A549 (cell line): ENCODE measurements around the gene TARP.
A peak's percentile ranks its signal among the peaks of the same experiment; 100 is the strongest.

ENCODE experiments used
- ATAC-seq, 2 experiments: fragments of 200-7000 bp in 1 of 2; fragments of >200 bp in 1 of 2; cut with Nextera tagmentation in 1 of 2; cut with Tn5 transposase in 1 of 2; 3 replicates each; pipeline versions ENCODE4 v1.8.0 to v1.9.1; 2018 to 2020; ENCODE audit warnings: mild to moderate bottlenecking in 1 of 2, moderate library complexity in 1 of 2
- CTCF ChIA-PET: fragments of 300-600 bp; sonication (Branson Sonifier 250); formaldehyde crosslinking; extraction: SDS; loops from one replicate; lab custom pipeline; 2021; ENCODE audit warnings: antibody characterized with exemption, inconsistent platforms; lab: Yijun Ruan, JAX
- POLR2A ChIA-PET: fragments of 350-600 bp; formaldehyde crosslinking; extraction: SDS; loops from one replicate; lab custom pipeline; 2021; ENCODE audit warnings: antibody characterized with exemption, inconsistent platforms; lab: Yijun Ruan, JAX
- DNase-seq, 2 experiments: peaks; one replicate each; pipeline versions ENCODE4 v3.0.0 to v3.0.0-alpha.2; 2011 to 2016; ENCODE audit warnings: low read depth in 1 of 2, low spot score in 1 of 2
- FAIRE-seq: peaks from 2 replicates; lab custom pipeline; 2011; peaks lifted over from hg19 to GRCh38; lab: Jason Lieb, UNC
- H3K27ac ChIP-seq, 2 experiments: fragments of >200 bp; sonication (Bioruptor Twin); formaldehyde crosslinking; 3 replicates each; pipeline ENCODE4 v1.5.1; 2016 to 2017
- H3K4me1 ChIP-seq: fragments of >200 bp; sonication (Bioruptor Twin); formaldehyde crosslinking; 3 replicates; pipeline ENCODE4 v1.6.1; 2016
- H3K4me2 ChIP-seq: fragments of >200 bp; sonication (Bioruptor Twin); formaldehyde crosslinking; 3 replicates; pipeline ENCODE4 v1.6.1; 2016
- H3K4me3 ChIP-seq: fragments of >200 bp; sonication (Bioruptor Twin); formaldehyde crosslinking; 3 replicates; pipeline ENCODE4 v1.5.1; 2016
- H3K9me3 ChIP-seq: fragments of >200 bp; sonication (Bioruptor Twin); formaldehyde crosslinking; 3 replicates; pipeline ENCODE4 v1.6.1; 2016
- BHLHE40 ChIP-seq: IDR thresholded peaks from 2 replicates; pipeline ENCODE4 v1.6.1; 2012; ENCODE audit warnings: low read depth, low read length, inconsistent platforms
- CBX2 ChIP-seq: fragments of 200-600 bp; sonication (generic); IDR thresholded peaks from 2 replicates; pipeline ENCODE4 v1.6.1; 2016; ENCODE audit warnings: low read depth, mild to moderate bottlenecking, borderline replicate concordance
- CEBPB ChIP-seq, 2 experiments: fragments of >200 bp in 1 of 2; sonication (Bioruptor Twin) in 1 of 2; formaldehyde crosslinking in 1 of 2; IDR thresholded peaks; 2 replicates each; pipeline ENCODE4 v1.6.1; 2012 to 2016
- CHD2 ChIP-seq: fragments of 150-350 bp; IDR thresholded peaks from 2 replicates; pipeline ENCODE4 v1.6.1; 2014; ENCODE audit warnings: low read length; ENCODE audit not compliant: partially characterized antibody
- EHMT2 ChIP-seq: fragments of 200-600 bp; sonication (generic); IDR thresholded peaks from 2 replicates; pipeline ENCODE4 v1.6.1; 2016; ENCODE audit warnings: antibody characterized with exemption, low read depth, mild to moderate bottlenecking, moderate library complexity
- FOSL2 ChIP-seq, 2 experiments: fragments of 450-650 bp in 1 of 2; fragments of >200 bp in 1 of 2; sonication (Bioruptor Twin) in 1 of 2; formaldehyde crosslinking; IDR thresholded peaks; 2 replicates each; pipeline versions ENCODE4 v1.5.0 to v1.6.1; 2016 to 2020; ENCODE audit warnings: mild to moderate bottlenecking in 1 of 2, moderate library complexity in 1 of 2
- FOXS1 ChIP-seq: fragments of 250-450 bp; sonication (Bioruptor Pico); IDR thresholded peaks from 2 replicates; pipeline ENCODE4 v1.5.0; 2020; ENCODE audit warnings: mild to moderate bottlenecking, moderate library complexity
- HEYL ChIP-seq: fragments of 250-450 bp; sonication (Bioruptor Pico); IDR thresholded peaks from 2 replicates; pipeline ENCODE4 v1.8.0; 2021; ENCODE audit warnings: mild to moderate bottlenecking, moderate library complexity
- HMGXB4 ChIP-seq: fragments of 250-450 bp; sonication (Bioruptor Pico); IDR thresholded peaks from 2 replicates; pipeline ENCODE4 v1.5.0; 2021; ENCODE audit warnings: mild to moderate bottlenecking, moderate library complexity, borderline replicate concordance
- HOXA7 ChIP-seq: fragments of 250-450 bp; sonication (Bioruptor Pico); IDR thresholded peaks from 2 replicates; pipeline ENCODE4 v1.5.0; 2020; ENCODE audit warnings: mild to moderate bottlenecking, moderate library complexity
- JUN ChIP-seq, 2 experiments: fragments of >200 bp; sonication (Bioruptor Twin); formaldehyde crosslinking; IDR thresholded peaks; 2 replicates in 1 of 2; 3 replicates in 1 of 2; pipeline ENCODE4 v1.6.1; 2016 to 2017
- JUNB ChIP-seq: fragments of >200 bp; sonication (Bioruptor Twin); formaldehyde crosslinking; IDR thresholded peaks from 2 replicates; pipeline ENCODE4 v1.6.1; 2016
- KDM1A ChIP-seq: fragments of 200-600 bp; sonication (generic); IDR thresholded peaks from 2 replicates; pipeline ENCODE4 v1.6.1; 2016; ENCODE audit warnings: low read depth, mild to moderate bottlenecking
- MAZ ChIP-seq: fragments of 150-350 bp; IDR thresholded peaks from 2 replicates; pipeline ENCODE4 v1.6.1; 2014; ENCODE audit warnings: antibody characterized with exemption, low read depth, low read length, borderline replicate concordance
- NPAS2 ChIP-seq: fragments of 250-450 bp; sonication (Bioruptor Pico); IDR thresholded peaks from 2 replicates; pipeline ENCODE4 v1.8.0; 2022; ENCODE audit warnings: mild to moderate bottlenecking, moderate library complexity, borderline replicate concordance
- NR3C1 ChIP-seq: fragments of >200 bp; sonication (Bioruptor Twin); formaldehyde crosslinking; IDR thresholded peaks from 3 replicates; pipeline ENCODE4 v1.6.1; 2017
- POLR2A ChIP-seq: IDR thresholded peaks from 2 replicates; pipeline ENCODE4 v1.6.1; 2012; ENCODE audit warnings: mild to moderate bottlenecking, low read length
- RAD21 ChIP-seq, 2 experiments: fragments of >200 bp in 1 of 2; sonication (Bioruptor Twin) in 1 of 2; formaldehyde crosslinking in 1 of 2; IDR thresholded peaks in 1 of 2; conservative IDR thresholded peaks in 1 of 2; 2 replicates in 1 of 2; 3 replicates in 1 of 2; pipeline ENCODE4 v1.6.1; 2012 to 2018; ENCODE audit warnings: inconsistent platforms in 1 of 2
- RCOR1 ChIP-seq: fragments of 150-350 bp; IDR thresholded peaks from 2 replicates; pipeline ENCODE4 v1.6.1; 2014; ENCODE audit warnings: antibody characterized with exemption, low read length, low read depth
- RFX5 ChIP-seq: fragments of 450-650 bp; IDR thresholded peaks from 2 replicates; pipeline ENCODE4 v1.7.1; 2014; ENCODE audit warnings: antibody characterized with exemption, mild to moderate bottlenecking, moderate library complexity
- RNF2 ChIP-seq: fragments of 200-600 bp; sonication (generic); IDR thresholded peaks from 2 replicates; pipeline ENCODE4 v1.6.1; 2016; ENCODE audit warnings: low read depth, mild to moderate bottlenecking, antibody characterized with exemption, moderate library complexity, borderline replicate concordance
- SMC3 ChIP-seq: fragments of >200 bp; sonication (Bioruptor Twin); formaldehyde crosslinking; IDR thresholded peaks from 3 replicates; pipeline ENCODE4 v1.6.1; 2018; ENCODE audit warnings: inconsistent platforms
- TFCP2L1 ChIP-seq: fragments of 250-450 bp; sonication (Bioruptor Pico); IDR thresholded peaks from 2 replicates; pipeline ENCODE4 v1.5.0; 2021; ENCODE audit warnings: mild to moderate bottlenecking
- USF2 ChIP-seq: fragments of 450-650 bp; IDR thresholded peaks from 2 replicates; pipeline ENCODE4 v1.6.1; 2014; ENCODE audit warnings: antibody characterized with exemption
- ZFP36 ChIP-seq: fragments of 450-650 bp; IDR thresholded peaks from 2 replicates; pipeline ENCODE4 v1.6.1; 2014; ENCODE audit warnings: borderline replicate concordance; ENCODE audit not compliant: partially characterized antibody
- ZNF302 ChIP-seq: fragments of 250-450 bp; sonication (Bioruptor Pico); IDR thresholded peaks from 2 replicates; pipeline ENCODE4 v1.9.0; 2021; ENCODE audit warnings: inconsistent platforms, mild to moderate bottlenecking, moderate library complexity
- WGBS: methylation state at CpG from one replicate; pipeline ENCODE4 v1.1.6; 2017; ENCODE audit errors: missing lambda C conversion rate; 5-methylcytosine and 5-hydroxymethylcytosine counted together
- TF ChIP-seq, protein P1 (sequence below): IDR thresholded peaks from 2 replicates; pipeline ENCODE4 v1.6.1; 2012
- TF ChIP-seq, protein P2 (sequence below): fragments of >200 bp; sonication (Bioruptor Twin); formaldehyde crosslinking; IDR thresholded peaks from 3 replicates; pipeline ENCODE4 v1.6.1; 2016
- TF ChIP-seq, protein P3 (sequence below): fragments of >200 bp; sonication (Bioruptor Twin); formaldehyde crosslinking; IDR thresholded peaks from 3 replicates; pipeline ENCODE4 v1.5.1; 2016
- TF ChIP-seq, protein P4 (sequence below): IDR thresholded peaks from 2 replicates; pipeline ENCODE4 v1.6.1; 2012; ENCODE audit warnings: low read depth, borderline replicate concordance
- TF ChIP-seq, protein P5 (sequence below): fragments of 250-450 bp; sonication (Bioruptor Pico); IDR thresholded peaks from 2 replicates; pipeline ENCODE4 v1.5.0; 2020; ENCODE audit warnings: low read depth, mild to moderate bottlenecking, moderate library complexity

The TARP gene

DNA sequence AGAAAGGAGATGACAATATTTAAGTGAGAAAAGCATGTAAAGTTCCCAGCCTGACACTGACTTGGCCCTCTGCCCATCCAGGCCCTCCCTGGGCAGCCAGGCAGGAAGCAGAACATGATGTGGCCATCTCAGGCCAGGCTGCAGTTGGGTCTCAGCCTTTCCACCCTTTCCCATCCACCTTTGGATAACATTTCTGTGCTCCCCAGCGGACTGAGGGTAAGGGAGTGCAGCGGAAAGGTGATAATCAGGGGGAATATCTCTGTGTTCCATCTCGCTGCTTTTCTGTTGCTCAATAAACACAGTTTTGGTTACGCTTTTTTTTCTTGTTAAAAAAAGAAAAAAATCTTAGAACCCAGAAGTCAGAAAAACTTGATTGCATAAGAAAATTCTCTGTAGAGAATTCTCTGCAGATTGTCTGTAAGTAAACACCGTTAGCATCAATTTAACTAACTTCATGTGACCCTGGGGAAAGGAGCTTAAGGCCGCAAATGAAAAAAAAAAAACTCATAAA is 37.2 kb upstream of the TARP start:
- TF ChIP-seq USF2 (no peak), HEYL (CRISPR knock-in tag) (no peak), SMC3 (no peak), RAD21 (conservative IDR thresholded peaks at IDR 0.05 in 1 of 2, IDR thresholded peaks at IDR 0.05 in 1 of 2) (no peak), NR3C1 (no peak), CBX2 (no peak), CEBPB (IDR thresholded peaks at IDR 0.05) (no peak), RNF2 (no peak), BHLHE40 (no peak), FOXS1 (CRISPR knock-in tag) (no peak), RCOR1 (no peak), RFX5 (no peak), NPAS2 (CRISPR knock-in tag) (no peak), FOSL2 (IDR thresholded peaks at IDR 0.05) (no peak), FOSL2 (CRISPR knock-in tag; IDR thresholded peaks at IDR 0.05) (no peak), HOXA7 (no peak)
- TF ChIP-seq, protein P1, sequence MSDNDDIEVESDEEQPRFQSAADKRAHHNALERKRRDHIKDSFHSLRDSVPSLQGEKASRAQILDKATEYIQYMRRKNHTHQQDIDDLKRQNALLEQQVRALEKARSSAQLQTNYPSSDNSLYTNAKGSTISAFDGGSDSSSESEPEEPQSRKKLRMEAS = no peak
- TF ChIP-seq, protein P2, sequence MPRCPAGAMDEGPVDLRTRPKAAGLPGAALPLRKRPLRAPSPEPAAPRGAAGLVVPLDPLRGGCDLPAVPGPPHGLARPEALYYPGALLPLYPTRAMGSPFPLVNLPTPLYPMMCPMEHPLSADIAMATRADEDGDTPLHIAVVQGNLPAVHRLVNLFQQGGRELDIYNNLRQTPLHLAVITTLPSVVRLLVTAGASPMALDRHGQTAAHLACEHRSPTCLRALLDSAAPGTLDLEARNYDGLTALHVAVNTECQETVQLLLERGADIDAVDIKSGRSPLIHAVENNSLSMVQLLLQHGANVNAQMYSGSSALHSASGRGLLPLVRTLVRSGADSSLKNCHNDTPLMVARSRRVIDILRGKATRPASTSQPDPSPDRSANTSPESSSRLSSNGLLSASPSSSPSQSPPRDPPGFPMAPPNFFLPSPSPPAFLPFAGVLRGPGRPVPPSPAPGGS = no peak
- TF ChIP-seq, protein P3, sequence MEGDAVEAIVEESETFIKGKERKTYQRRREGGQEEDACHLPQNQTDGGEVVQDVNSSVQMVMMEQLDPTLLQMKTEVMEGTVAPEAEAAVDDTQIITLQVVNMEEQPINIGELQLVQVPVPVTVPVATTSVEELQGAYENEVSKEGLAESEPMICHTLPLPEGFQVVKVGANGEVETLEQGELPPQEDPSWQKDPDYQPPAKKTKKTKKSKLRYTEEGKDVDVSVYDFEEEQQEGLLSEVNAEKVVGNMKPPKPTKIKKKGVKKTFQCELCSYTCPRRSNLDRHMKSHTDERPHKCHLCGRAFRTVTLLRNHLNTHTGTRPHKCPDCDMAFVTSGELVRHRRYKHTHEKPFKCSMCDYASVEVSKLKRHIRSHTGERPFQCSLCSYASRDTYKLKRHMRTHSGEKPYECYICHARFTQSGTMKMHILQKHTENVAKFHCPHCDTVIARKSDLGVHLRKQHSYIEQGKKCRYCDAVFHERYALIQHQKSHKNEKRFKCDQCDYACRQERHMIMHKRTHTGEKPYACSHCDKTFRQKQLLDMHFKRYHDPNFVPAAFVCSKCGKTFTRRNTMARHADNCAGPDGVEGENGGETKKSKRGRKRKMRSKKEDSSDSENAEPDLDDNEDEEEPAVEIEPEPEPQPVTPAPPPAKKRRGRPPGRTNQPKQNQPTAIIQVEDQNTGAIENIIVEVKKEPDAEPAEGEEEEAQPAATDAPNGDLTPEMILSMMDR = no peak
- TF ChIP-seq, all 56 proteins: peak for 0
- DNase-seq = no peak
- ChIA-PET CTCF (interaction anchor here (1.6 kb wide), 1 partner anchor 14 kb away, joined by 5 read pairs; no protein-coding TSS in a partner anchor), POLR2A (interaction anchor here (0.6 kb wide), 1 partner anchor 408 kb away, joined by 3 read pairs; no protein-coding TSS in a partner anchor)
- FAIRE-seq = no peak
- peak overlapping the region; percentile 83 for H3K4me2 ChIP-seq
- peaks cover 7% of the 10 kb centered on the region; the same call in 2 of the 3 replicates for H3K4me1 ChIP-seq
- H3K27ac ChIP-seq = peak overlapping the region; percentile 78 to 89
- H3K4me3 ChIP-seq = peak overlapping the region; percentile 67
- no peaks in the 10 kb centered on the region for H3K9me3 ChIP-seq
- WGBS = 50% methylated on average over 6 of the region's 6 CpGs
- peak in 1 of 2 experiments; percentile 27; a peak in 2 of 6 replicates for ATAC-seq

DNA sequence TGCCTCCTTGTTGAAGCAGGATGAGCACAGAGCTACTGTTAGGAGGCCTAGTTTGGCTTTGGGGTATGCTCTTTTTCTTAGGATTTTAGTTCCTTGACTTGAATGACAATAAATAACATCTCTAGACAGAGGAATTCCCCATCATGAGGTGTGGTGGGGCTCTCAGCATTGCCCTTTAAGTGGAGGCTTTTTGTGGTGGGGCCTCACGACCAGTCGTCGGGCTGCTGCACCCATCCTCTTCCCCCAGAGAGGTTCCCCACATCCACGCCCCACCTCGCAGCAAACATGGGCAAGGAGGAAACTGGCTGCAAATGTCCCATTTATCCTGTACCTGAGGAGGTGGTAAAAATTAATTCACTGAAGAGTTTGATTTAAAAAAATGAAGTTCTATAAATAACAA is 36.1 kb upstream of the TARP start:
- ChIA-PET CTCF (interaction anchor here (1.0 to 1.5 kb wide), 4 partner anchors 9 to 389 kb away, joined by 3 to 5 read pairs (median 4); partner anchors contain the start of gene EPDR1), POLR2A (no interaction called here)
- 94% methylated on average over 5 of the region's 5 CpGs for WGBS
- FAIRE-seq (no peak), ATAC-seq (no peak), DNase-seq (no peak)
- H3K27ac ChIP-seq = no peak overlapping the region
- H3K4me2 ChIP-seq = no peak overlapping the region
- peaks cover 7% of the 10 kb centered on the region; the same call in 2 of the 3 replicates for H3K4me1 ChIP-seq
- H3K4me3 ChIP-seq = no peak overlapping the region
- H3K9me3 ChIP-seq = no peaks in the 10 kb centered on the region
- TF ChIP-seq TFCP2L1 (no peak), JUNB (no peak), ZFP36 (no peak), CHD2 (no peak), CBX2 (no peak), HEYL (CRISPR knock-in tag) (no peak), POLR2A (no peak), HMGXB4 (no peak), KDM1A (no peak), HOXA7 (no peak), CEBPB (IDR thresholded peaks at IDR 0.05) (no peak), JUN (IDR thresholded peaks at IDR 0.05) (no peak), ZNF302 (CRISPR knock-in tag) (no peak), MAZ (no peak), NR3C1 (no peak), EHMT2 (no peak)
- TF ChIP-seq, protein P4, sequence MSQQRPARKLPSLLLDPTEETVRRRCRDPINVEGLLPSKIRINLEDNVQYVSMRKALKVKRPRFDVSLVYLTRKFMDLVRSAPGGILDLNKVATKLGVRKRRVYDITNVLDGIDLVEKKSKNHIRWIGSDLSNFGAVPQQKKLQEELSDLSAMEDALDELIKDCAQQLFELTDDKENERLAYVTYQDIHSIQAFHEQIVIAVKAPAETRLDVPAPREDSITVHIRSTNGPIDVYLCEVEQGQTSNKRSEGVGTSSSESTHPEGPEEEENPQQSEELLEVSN = no peak
- TF ChIP-seq, protein P5, sequence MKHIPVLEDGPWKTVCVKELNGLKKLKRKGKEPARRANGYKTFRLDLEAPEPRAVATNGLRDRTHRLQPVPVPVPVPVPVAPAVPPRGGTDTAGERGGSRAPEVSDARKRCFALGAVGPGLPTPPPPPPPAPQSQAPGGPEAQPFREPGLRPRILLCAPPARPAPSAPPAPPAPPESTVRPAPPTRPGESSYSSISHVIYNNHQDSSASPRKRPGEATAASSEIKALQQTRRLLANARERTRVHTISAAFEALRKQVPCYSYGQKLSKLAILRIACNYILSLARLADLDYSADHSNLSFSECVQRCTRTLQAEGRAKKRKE (CRISPR knock-in tag) = no peak
